Measurements from ENCODE around the gene DUSP23.
A peak's percentile ranks its signal among the peaks of the same experiment; 100 is the strongest.

DUSP23 gene

GRCh38 chr1:159786465-159786864 lies 5.7 kb downstream of the DUSP23 start:
- no peak for DNase-seq (ENCODE audit: low read depth)

- DNase-seq (ENCODE audit: low read depth): peak; percentile 50
These were observed 6.2 kb downstream of the DUSP23 start for GRCh38 chr1:159786966-159787365.

- DNase-seq (ENCODE audit: low read depth): no peak
These were observed 9.6 kb downstream of the DUSP23 start for GRCh38 chr1:159790237-159790917.

- no peak for DNase-seq (ENCODE audit: low read depth)
These were observed 10.3 kb downstream of the DUSP23 start for GRCh38 chr1:159791031-159791430.

GRCh38 chr1:159791461-159791860 lies 10.7 kb downstream of the DUSP23 start:
- no peak for DNase-seq (ENCODE audit: low read depth)

GRCh38 chr1:159795534-159795933 lies 14.8 kb downstream of the DUSP23 start:
- DNase-seq (ENCODE audit: low read depth): no peak

GRCh38 chr1:159798893-159799292 lies 18.1 kb downstream of the DUSP23 start:
- DNase-seq (ENCODE audit: low read depth): peak; percentile 75

- DNase-seq (ENCODE audit: low read depth): no peak
These were observed 18.8 kb downstream of the DUSP23 start for GRCh38 chr1:159799446-159799985.

GRCh38 chr1:159800177-159800930 lies 19.6 kb downstream of the DUSP23 start:
- DNase-seq (ENCODE audit: low read depth): no peak

- DNase-seq (ENCODE audit: low read depth): no peak
These were observed 21.3 kb downstream of the DUSP23 start, which contains the start of gene FCRL6 for GRCh38 chr1:159802111-159802510. TSS of gene FCRL6 (plus strand) at chr1:159802360. CDS start at chr1:159802425, 65 bp downstream.

GRCh38 chr1:159803956-159804689 lies 23.4 kb downstream of the DUSP23 start:
- DNase-seq (ENCODE audit: low read depth): no peak

GRCh38 chr1:159804924-159805323 lies 24.2 kb downstream of the DUSP23 start:
- no peak for DNase-seq (ENCODE audit: low read depth)

GRCh38 chr1:159815926-159816325 lies 35.2 kb downstream of the DUSP23 start:
- no peak for DNase-seq (ENCODE audit: low read depth)

- no peak for DNase-seq (ENCODE audit: low read depth)
These were observed 36.7 kb downstream of the DUSP23 start for GRCh38 chr1:159817276-159818041.

GRCh38 chr1:159821171-159821867 lies 40.6 kb downstream of the DUSP23 start:
- no peak for DNase-seq (ENCODE audit: low read depth)

GRCh38 chr1:159823406-159823805 lies 42.6 kb downstream of the DUSP23 start:
- no peak for DNase-seq (ENCODE audit: low read depth)

- DNase-seq (ENCODE audit: low read depth): no peak
These were observed 44.8 kb downstream of the DUSP23 start for GRCh38 chr1:159825564-159825963.

- DNase-seq (ENCODE audit: low read depth): no peak
These were observed 45.8 kb downstream of the DUSP23 start, which contains the start of gene SLAMF8 for GRCh38 chr1:159826441-159827101. TSS of gene SLAMF8 (plus strand) at chr1:159826873. CDS start at chr1:159826899, 26 bp downstream.

GRCh38 chr1:159827102-159827490 lies 46.3 kb downstream of the DUSP23 start:
- no peak for DNase-seq (ENCODE audit: low read depth)

- DNase-seq (ENCODE audit: low read depth): no peak
These were observed 46.8 kb downstream of the DUSP23 start for GRCh38 chr1:159827549-159827948.

Data from stromal cell of bone marrow (primary cell).